ENCODE measurements around the gene NCMAP.

DNA sequence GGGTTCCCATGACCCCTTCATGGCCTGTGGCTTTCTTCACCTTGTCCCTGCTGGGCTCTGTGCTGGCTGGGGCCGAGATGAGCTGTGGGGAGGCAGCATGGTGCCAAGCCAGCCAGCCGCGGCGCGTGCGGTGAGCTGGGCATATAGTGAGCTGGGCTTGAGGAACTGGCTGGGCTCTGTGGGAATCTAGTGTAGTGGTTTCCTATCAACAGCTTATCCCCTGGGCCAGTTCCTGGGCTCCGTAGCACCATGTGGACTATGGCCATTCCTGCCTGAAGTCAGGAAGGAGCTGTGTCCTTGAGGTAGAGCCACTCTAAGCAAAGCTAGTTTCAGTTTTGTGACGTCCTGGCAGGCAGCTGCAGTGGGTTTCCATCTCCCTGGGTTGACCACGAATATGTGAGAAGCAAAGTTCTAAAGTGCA, 1.8 kb downstream of the NCMAP start:
- TF ChIP-seq, protein P1, sequence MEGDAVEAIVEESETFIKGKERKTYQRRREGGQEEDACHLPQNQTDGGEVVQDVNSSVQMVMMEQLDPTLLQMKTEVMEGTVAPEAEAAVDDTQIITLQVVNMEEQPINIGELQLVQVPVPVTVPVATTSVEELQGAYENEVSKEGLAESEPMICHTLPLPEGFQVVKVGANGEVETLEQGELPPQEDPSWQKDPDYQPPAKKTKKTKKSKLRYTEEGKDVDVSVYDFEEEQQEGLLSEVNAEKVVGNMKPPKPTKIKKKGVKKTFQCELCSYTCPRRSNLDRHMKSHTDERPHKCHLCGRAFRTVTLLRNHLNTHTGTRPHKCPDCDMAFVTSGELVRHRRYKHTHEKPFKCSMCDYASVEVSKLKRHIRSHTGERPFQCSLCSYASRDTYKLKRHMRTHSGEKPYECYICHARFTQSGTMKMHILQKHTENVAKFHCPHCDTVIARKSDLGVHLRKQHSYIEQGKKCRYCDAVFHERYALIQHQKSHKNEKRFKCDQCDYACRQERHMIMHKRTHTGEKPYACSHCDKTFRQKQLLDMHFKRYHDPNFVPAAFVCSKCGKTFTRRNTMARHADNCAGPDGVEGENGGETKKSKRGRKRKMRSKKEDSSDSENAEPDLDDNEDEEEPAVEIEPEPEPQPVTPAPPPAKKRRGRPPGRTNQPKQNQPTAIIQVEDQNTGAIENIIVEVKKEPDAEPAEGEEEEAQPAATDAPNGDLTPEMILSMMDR (IDR thresholded peaks at IDR 0.05): no peak
- TF ChIP-seq TCF7L2 (IDR thresholded peaks at IDR 0.05; ENCODE audit: low read depth, low read length) (no peak), POLR2AphosphoS5 (IDR thresholded peaks at IDR 0.05; ENCODE audit: low read depth, low read length) (no peak), SIN3A (IDR thresholded peaks at IDR 0.05; ENCODE audit: borderline replicate concordance, insufficient read depth, low read depth, low read length) (no peak)
- TF ChIP-seq, protein P2, sequence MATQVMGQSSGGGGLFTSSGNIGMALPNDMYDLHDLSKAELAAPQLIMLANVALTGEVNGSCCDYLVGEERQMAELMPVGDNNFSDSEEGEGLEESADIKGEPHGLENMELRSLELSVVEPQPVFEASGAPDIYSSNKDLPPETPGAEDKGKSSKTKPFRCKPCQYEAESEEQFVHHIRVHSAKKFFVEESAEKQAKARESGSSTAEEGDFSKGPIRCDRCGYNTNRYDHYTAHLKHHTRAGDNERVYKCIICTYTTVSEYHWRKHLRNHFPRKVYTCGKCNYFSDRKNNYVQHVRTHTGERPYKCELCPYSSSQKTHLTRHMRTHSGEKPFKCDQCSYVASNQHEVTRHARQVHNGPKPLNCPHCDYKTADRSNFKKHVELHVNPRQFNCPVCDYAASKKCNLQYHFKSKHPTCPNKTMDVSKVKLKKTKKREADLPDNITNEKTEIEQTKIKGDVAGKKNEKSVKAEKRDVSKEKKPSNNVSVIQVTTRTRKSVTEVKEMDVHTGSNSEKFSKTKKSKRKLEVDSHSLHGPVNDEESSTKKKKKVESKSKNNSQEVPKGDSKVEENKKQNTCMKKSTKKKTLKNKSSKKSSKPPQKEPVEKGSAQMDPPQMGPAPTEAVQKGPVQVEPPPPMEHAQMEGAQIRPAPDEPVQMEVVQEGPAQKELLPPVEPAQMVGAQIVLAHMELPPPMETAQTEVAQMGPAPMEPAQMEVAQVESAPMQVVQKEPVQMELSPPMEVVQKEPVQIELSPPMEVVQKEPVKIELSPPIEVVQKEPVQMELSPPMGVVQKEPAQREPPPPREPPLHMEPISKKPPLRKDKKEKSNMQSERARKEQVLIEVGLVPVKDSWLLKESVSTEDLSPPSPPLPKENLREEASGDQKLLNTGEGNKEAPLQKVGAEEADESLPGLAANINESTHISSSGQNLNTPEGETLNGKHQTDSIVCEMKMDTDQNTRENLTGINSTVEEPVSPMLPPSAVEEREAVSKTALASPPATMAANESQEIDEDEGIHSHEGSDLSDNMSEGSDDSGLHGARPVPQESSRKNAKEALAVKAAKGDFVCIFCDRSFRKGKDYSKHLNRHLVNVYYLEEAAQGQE (IDR thresholded peaks at IDR 0.05; ENCODE audit: insufficient read depth in 1 of 2, low read depth in 2 of 2, low read length in 1 of 2): no peak

All from Panc1 (cell line).